Tibial artery (tissue), 4 donors: Measurements from ENCODE around the gene CLTA.

ENCODE experiments used
- DNase-seq, 2 donors: peaks; one replicate each; pipeline ENCODE4 v3.0.0-alpha.2; 2019
- H3K27ac ChIP-seq, 2 donors: fragments of 200-600 bp; sonication (generic) in 1 of 2; 1 replicate in 1 of 2; 2 replicates in 1 of 2; pipeline ENCODE4 v1.5.1; 2018 to 2019; ENCODE audit warnings: mild to moderate bottlenecking in 1 of 2
- H3K27me3 ChIP-seq, 2 donors: fragments of 200-600 bp; sonication (generic) in 1 of 2; one replicate each; pipeline versions ENCODE4 v1.5.1 to v1.6.0; 2016 to 2019
- H3K36me3 ChIP-seq, 3 donors: fragments of 200-600 bp; sonication (generic) in 2 of 3; one replicate each; pipeline ENCODE4 v1.5.1; 2016 to 2019; ENCODE audit warnings: mild to moderate bottlenecking in 2 of 3
- H3K4me1 ChIP-seq, 4 donors: fragments of 200-600 bp; sonication (generic) in 2 of 4; 1 replicate in 3 of 4; 2 replicates in 1 of 4; pipeline ENCODE4 v1.5.1; 2016 to 2019
- H3K4me3 ChIP-seq, 2 donors: fragments of 200-600 bp; sonication (generic) in 1 of 2; 1 replicate in 1 of 2; 2 replicates in 1 of 2; pipeline ENCODE4 v1.5.1; 2018 to 2019; ENCODE audit warnings: mild to moderate bottlenecking in 2 of 2
- H3K9me3 ChIP-seq, 3 donors: fragments of 200-600 bp; sonication (generic) in 1 of 3; one replicate each; pipeline ENCODE4 v1.5.1; 2016 to 2019
- CTCF ChIP-seq, 2 experiments: fragments of 200-600 bp in 1 of 2; fragments of 450-650 bp in 1 of 2; IDR thresholded peaks; one replicate each; pipeline ENCODE4 v1.5.1; 2017 to 2019; ENCODE audit warnings: antibody characterized with exemption in 2 of 2, mild to moderate bottlenecking in 1 of 2, moderate library complexity in 1 of 2
- intact Hi-C: fragments of 100-400 bp; cut with DNase I; formaldehyde crosslinking; loops from one replicate; pipeline ENCODE4 v1.15.0; 2023; ENCODE audit warnings: low total_unique reads

Gene CLTA

GRCh38 chr9:36258996-36259533 is 68.3 kb downstream of the CLTA start:
- Histone ChIP-seq H3K4me1 (peaks cover 0 to 17% (median 8%) of the 10 kb centered on the region in 4 donors), H3K27ac (peak overlapping the region; percentile 98 to 100), H3K27me3 (no peaks in the 10 kb centered on the region), H3K9me3 (no peaks in the 10 kb centered on the region), H3K4me3 (peak overlapping the region; percentile 88 to 96), H3K36me3 (no peaks in the 10 kb centered on the region)
- intact Hi-C loops = no loop called here
- no peak for TF ChIP-seq CTCF (IDR thresholded peaks at IDR 0.05)
- DNase-seq = no peak
